Measurements from ENCODE around the gene C14orf132.

GRCh38 chr14:96095581-96096476 lies 56.7 kb downstream of the C14orf132 start:
- TF ChIP-seq CTCF (IDR thresholded peaks at IDR 0.05; ENCODE audit: low read length) = no peak
- no peak for TF ChIP-seq EZH2 (IDR thresholded peaks at IDR 0.05; ENCODE audit: borderline replicate concordance, low read length)
